ENCODE measurements around the gene TCF4. TPM values are rescaled to one million over a fixed set of nuclear protein-coding genes. Genes with fewer than 3 reads are reported as not detected.

The TCF4 gene
- total and polyA plus RNA-seq, 4 donors: 4.3 to 15.3 (median 11.5) TPM

DNA sequence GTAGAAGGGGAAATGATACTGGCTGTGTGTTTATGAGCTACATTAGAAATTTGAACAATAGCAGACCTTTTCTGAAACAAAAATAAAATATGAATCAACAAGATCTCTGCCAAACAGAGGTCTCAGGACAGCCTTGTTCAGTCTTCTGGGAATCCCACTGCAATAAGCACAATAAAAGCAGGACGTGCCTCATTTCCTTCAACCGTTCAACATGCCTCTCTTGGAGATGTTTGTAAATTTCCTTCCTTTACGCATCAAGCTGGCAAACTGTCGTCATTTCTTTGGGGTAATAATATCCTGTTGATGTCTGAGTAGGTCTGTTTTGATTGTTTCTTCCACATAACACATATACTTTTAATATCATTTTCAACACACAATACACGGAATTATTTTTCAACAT lies 77.2 kb downstream of the TCF4 start:
- no peak for DNase-seq (ENCODE audit: low spot score)
- no peak overlapping the region for H3K4me3 ChIP-seq (ENCODE audit: low read depth in 1 of 3, low read length in 3 of 3)
- no peak overlapping the region for H3K9ac ChIP-seq (ENCODE audit: low read depth in 1 of 2, low read length in 2 of 2)
- H3K27me3 ChIP-seq (ENCODE audit: control insufficient read depth in 4 of 4, insufficient read depth in 4 of 4, low read length in 3 of 4): no peaks in the 10 kb centered on the region
- no peaks in the 10 kb centered on the region for H3K4me1 ChIP-seq (ENCODE audit: control insufficient read depth in 4 of 4, insufficient read depth in 4 of 4, low read length in 3 of 4)
- H3K36me3 ChIP-seq (ENCODE audit: control insufficient read depth in 4 of 4, insufficient read depth in 3 of 4, low read depth in 1 of 4, low read length in 3 of 4): no peaks in the 10 kb centered on the region
- peak; percentile 31 for TF ChIP-seq YY1 (IDR thresholded peaks at IDR 0.05)
- peak in 1 of 2 donors; percentile 46 for TF ChIP-seq RAD21 (IDR thresholded peaks at IDR 0.05)
- TF ChIP-seq, protein P1, sequence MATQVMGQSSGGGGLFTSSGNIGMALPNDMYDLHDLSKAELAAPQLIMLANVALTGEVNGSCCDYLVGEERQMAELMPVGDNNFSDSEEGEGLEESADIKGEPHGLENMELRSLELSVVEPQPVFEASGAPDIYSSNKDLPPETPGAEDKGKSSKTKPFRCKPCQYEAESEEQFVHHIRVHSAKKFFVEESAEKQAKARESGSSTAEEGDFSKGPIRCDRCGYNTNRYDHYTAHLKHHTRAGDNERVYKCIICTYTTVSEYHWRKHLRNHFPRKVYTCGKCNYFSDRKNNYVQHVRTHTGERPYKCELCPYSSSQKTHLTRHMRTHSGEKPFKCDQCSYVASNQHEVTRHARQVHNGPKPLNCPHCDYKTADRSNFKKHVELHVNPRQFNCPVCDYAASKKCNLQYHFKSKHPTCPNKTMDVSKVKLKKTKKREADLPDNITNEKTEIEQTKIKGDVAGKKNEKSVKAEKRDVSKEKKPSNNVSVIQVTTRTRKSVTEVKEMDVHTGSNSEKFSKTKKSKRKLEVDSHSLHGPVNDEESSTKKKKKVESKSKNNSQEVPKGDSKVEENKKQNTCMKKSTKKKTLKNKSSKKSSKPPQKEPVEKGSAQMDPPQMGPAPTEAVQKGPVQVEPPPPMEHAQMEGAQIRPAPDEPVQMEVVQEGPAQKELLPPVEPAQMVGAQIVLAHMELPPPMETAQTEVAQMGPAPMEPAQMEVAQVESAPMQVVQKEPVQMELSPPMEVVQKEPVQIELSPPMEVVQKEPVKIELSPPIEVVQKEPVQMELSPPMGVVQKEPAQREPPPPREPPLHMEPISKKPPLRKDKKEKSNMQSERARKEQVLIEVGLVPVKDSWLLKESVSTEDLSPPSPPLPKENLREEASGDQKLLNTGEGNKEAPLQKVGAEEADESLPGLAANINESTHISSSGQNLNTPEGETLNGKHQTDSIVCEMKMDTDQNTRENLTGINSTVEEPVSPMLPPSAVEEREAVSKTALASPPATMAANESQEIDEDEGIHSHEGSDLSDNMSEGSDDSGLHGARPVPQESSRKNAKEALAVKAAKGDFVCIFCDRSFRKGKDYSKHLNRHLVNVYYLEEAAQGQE (IDR thresholded peaks at IDR 0.05): no peak
- TF ChIP-seq, protein P2, sequence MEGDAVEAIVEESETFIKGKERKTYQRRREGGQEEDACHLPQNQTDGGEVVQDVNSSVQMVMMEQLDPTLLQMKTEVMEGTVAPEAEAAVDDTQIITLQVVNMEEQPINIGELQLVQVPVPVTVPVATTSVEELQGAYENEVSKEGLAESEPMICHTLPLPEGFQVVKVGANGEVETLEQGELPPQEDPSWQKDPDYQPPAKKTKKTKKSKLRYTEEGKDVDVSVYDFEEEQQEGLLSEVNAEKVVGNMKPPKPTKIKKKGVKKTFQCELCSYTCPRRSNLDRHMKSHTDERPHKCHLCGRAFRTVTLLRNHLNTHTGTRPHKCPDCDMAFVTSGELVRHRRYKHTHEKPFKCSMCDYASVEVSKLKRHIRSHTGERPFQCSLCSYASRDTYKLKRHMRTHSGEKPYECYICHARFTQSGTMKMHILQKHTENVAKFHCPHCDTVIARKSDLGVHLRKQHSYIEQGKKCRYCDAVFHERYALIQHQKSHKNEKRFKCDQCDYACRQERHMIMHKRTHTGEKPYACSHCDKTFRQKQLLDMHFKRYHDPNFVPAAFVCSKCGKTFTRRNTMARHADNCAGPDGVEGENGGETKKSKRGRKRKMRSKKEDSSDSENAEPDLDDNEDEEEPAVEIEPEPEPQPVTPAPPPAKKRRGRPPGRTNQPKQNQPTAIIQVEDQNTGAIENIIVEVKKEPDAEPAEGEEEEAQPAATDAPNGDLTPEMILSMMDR (IDR thresholded peaks at IDR 0.05; ENCODE audit: low read depth, low read length, missing input control): no peak
- TF ChIP-seq NR2F2 (IDR thresholded peaks at IDR 0.05): no peak
- TF ChIP-seq HNF4A (conservative IDR thresholded peaks at IDR 0.05): no peak
- TF ChIP-seq TAF1 (conservative IDR thresholded peaks at IDR 0.05): peak; percentile 42
- TF ChIP-seq JUND (IDR thresholded peaks at IDR 0.05): no peak
- TF ChIP-seq, protein P3, sequence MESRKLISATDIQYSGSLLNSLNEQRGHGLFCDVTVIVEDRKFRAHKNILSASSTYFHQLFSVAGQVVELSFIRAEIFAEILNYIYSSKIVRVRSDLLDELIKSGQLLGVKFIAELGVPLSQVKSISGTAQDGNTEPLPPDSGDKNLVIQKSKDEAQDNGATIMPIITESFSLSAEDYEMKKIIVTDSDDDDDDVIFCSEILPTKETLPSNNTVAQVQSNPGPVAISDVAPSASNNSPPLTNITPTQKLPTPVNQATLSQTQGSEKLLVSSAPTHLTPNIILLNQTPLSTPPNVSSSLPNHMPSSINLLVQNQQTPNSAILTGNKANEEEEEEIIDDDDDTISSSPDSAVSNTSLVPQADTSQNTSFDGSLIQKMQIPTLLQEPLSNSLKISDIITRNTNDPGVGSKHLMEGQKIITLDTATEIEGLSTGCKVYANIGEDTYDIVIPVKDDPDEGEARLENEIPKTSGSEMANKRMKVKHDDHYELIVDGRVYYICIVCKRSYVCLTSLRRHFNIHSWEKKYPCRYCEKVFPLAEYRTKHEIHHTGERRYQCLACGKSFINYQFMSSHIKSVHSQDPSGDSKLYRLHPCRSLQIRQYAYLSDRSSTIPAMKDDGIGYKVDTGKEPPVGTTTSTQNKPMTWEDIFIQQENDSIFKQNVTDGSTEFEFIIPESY (IDR thresholded peaks at IDR 0.05): no peak
- no peak for TF ChIP-seq EGR1 (IDR thresholded peaks at IDR 0.05; ENCODE audit: low read depth in 2 of 2)
- no peak for TF ChIP-seq HNF4G (IDR thresholded peaks at IDR 0.05)
- TF ChIP-seq RXRA (IDR thresholded peaks at IDR 0.05): peak in 1 of 2 donors; percentile 6
- no peak for TF ChIP-seq FOXA1 (IDR thresholded peaks at IDR 0.05)
- TF ChIP-seq, protein P4, sequence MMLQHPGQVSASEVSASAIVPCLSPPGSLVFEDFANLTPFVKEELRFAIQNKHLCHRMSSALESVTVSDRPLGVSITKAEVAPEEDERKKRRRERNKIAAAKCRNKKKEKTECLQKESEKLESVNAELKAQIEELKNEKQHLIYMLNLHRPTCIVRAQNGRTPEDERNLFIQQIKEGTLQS (IDR thresholded peaks at IDR 0.05): no peak
- peak; percentile 42 for TF ChIP-seq SP1 (IDR thresholded peaks at IDR 0.05)
- TF ChIP-seq GABPA (IDR thresholded peaks at IDR 0.05 in 1 of 2, conservative IDR thresholded peaks at IDR 0.05 in 1 of 2): peak in 1 of 2 donors; percentile 27
- TF ChIP-seq FOXA2 (IDR thresholded peaks at IDR 0.05): no peak
- TF ChIP-seq, protein P5, sequence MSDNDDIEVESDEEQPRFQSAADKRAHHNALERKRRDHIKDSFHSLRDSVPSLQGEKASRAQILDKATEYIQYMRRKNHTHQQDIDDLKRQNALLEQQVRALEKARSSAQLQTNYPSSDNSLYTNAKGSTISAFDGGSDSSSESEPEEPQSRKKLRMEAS (IDR thresholded peaks at IDR 0.05): no peak
- H3K27ac ChIP-seq (ENCODE audit: low read depth in 1 of 2, low read length in 2 of 2): peak overlapping the region; percentile 71 to 73
- H3K9me3 ChIP-seq (ENCODE audit: control insufficient read depth in 4 of 4, low read length in 3 of 4): no peaks in the 10 kb centered on the region
- whole genome bisulfite sequencing: 59% methylated on average over 5 of the region's 5 CpGs
